Measurements from ENCODE around the gene TAF3.

The TAF3 gene

DNA sequence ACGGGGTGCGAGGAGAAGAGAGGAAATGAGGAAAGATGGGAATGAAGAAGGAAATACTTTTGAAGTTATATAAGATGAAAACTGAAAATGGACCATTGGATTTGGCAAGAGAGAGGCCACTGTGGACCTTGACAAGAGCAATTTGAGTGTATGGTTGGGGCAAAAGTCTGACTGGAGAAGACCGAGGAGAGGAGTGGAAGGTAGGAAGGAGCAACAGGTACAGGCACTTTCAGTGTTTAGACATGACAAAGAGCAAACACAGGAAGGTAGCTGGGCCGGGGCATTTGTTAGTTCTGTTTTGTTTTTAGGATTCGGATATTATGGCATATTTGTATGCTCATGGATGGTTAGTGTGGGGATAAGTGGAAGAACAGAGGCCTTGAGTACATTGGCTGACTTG is 99.4 kb downstream of the TAF3 start:
- Histone ChIP-seq H3K4ac (ENCODE audit: low read length) (no peak overlapping the region), H4K91ac (ENCODE audit: low read depth, low read length, poor library complexity) (no peak overlapping the region), H3K27me3 (ENCODE audit: control insufficient read depth in 3 of 3, insufficient read depth in 3 of 3, low read depth in 1 of 3, low read length in 3 of 3) (no peaks in the 10 kb centered on the region), H3K36me3 (replicated peaks in 1 of 2; ENCODE audit: control insufficient read depth in 2 of 2, insufficient read depth in 2 of 2, low read length in 2 of 2) (no peaks in the 10 kb centered on the region), H4K8ac (ENCODE audit: low read depth, low read length) (no peak overlapping the region), H2AK5ac (ENCODE audit: low read depth, low read length) (no peak overlapping the region), H2BK15ac (ENCODE audit: low read length) (no peak overlapping the region), H3K4me3 (ENCODE audit: low read length in 2 of 2) (no peak overlapping the region), H2BK12ac (ENCODE audit: low read length) (no peak overlapping the region), H3K79me1 (ENCODE audit: low read depth, low read length) (no peaks in the 10 kb centered on the region), H2AFZ (ENCODE audit: low read length) (no peak overlapping the region), H3K9ac (ENCODE audit: low read depth, low read length, poor library complexity) (no peak overlapping the region), H3K4me1 (ENCODE audit: control insufficient read depth in 2 of 2, insufficient read depth in 1 of 2, low read depth in 1 of 2, low read length in 2 of 2) (no peaks in the 10 kb centered on the region), H3K18ac (ENCODE audit: low read length) (no peak overlapping the region), H3K23ac (ENCODE audit: low read depth, low read length, poor library complexity) (no peak overlapping the region), H2BK120ac (ENCODE audit: low read depth, low read length) (no peak overlapping the region), H3K9me3 (replicated peaks in 1 of 2; ENCODE audit: control insufficient read depth in 2 of 2, insufficient read depth in 1 of 2, low read depth in 1 of 2, low read length in 2 of 2) (no peaks in the 10 kb centered on the region), H3K4me2 (ENCODE audit: insufficient read depth, low read length, poor library complexity, severe bottlenecking) (no peak overlapping the region), H2BK5ac (ENCODE audit: low read length) (no peak overlapping the region), H3K27ac (replicated peaks; ENCODE audit: low read length) (no peak overlapping the region), H3K14ac (ENCODE audit: low read length) (no peak overlapping the region)
- no peak for DNase-seq (ENCODE audit: low spot score)
- no CpG with 5 or more reads among the region's 5 CpGs for WGBS, 2 donors (ENCODE audit: extremely low coverage in 2 of 2, insufficient read length in 2 of 2, insufficient replicate concordance in 1 of 2)

DNA sequence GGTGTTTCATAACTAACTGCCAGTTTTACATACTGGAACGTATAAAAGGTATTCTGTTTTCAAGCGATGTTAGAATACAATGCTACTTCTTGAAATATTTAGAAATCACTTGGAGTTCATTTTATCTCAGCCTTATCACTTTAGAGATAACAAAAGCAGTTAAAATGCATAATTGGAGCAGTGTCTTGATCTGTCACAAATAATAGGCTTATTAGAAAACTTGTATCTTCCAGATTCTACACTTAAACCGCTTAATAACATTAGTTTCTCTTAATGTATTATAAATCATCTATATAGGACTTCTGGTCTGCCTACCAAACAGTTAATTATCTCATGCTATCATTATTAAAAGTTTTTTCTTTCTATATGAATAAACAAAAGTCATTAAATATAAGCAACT is 104.4 kb downstream of the TAF3 start:
- Histone ChIP-seq H3K27ac (replicated peaks; ENCODE audit: low read length) (no peak overlapping the region), H2BK120ac (ENCODE audit: low read depth, low read length) (no peak overlapping the region), H3K36me3 (replicated peaks in 1 of 2; ENCODE audit: control insufficient read depth in 2 of 2, insufficient read depth in 2 of 2, low read length in 2 of 2) (no peaks in the 10 kb centered on the region), H3K4me2 (ENCODE audit: insufficient read depth, low read length, poor library complexity, severe bottlenecking) (no peak overlapping the region), H3K4me3 (ENCODE audit: low read length in 2 of 2) (no peak overlapping the region), H3K79me1 (ENCODE audit: low read depth, low read length) (no peaks in the 10 kb centered on the region), H3K14ac (ENCODE audit: low read length) (no peak overlapping the region), H4K8ac (ENCODE audit: low read depth, low read length) (no peak overlapping the region), H3K27me3 (ENCODE audit: control insufficient read depth in 3 of 3, insufficient read depth in 3 of 3, low read depth in 1 of 3, low read length in 3 of 3) (peaks cover 0 to 2% (median 0%) of the 10 kb centered on the region in 3 experiments), H2AFZ (ENCODE audit: low read length) (no peak overlapping the region), H3K9me3 (replicated peaks in 1 of 2; ENCODE audit: control insufficient read depth in 2 of 2, insufficient read depth in 1 of 2, low read depth in 1 of 2, low read length in 2 of 2) (no peaks in the 10 kb centered on the region), H3K18ac (ENCODE audit: low read length) (no peak overlapping the region), H3K9ac (ENCODE audit: low read depth, low read length, poor library complexity) (no peak overlapping the region), H2AK5ac (ENCODE audit: low read depth, low read length) (no peak overlapping the region), H2BK15ac (ENCODE audit: low read length) (no peak overlapping the region), H2BK5ac (ENCODE audit: low read length) (no peak overlapping the region), H3K4me1 (ENCODE audit: control insufficient read depth in 2 of 2, insufficient read depth in 1 of 2, low read depth in 1 of 2, low read length in 2 of 2) (no peaks in the 10 kb centered on the region), H3K23ac (ENCODE audit: low read depth, low read length, poor library complexity) (no peak overlapping the region), H3K4ac (ENCODE audit: low read length) (no peak overlapping the region), H4K91ac (ENCODE audit: low read depth, low read length, poor library complexity) (no peak overlapping the region), H2BK12ac (ENCODE audit: low read length) (no peak overlapping the region)
- DNase-seq (ENCODE audit: low spot score), result no peak
- no CpG with 5 or more reads among the region's 3 CpGs for WGBS, 2 donors (ENCODE audit: extremely low coverage in 2 of 2, insufficient read length in 2 of 2, insufficient replicate concordance in 1 of 2)

DNA sequence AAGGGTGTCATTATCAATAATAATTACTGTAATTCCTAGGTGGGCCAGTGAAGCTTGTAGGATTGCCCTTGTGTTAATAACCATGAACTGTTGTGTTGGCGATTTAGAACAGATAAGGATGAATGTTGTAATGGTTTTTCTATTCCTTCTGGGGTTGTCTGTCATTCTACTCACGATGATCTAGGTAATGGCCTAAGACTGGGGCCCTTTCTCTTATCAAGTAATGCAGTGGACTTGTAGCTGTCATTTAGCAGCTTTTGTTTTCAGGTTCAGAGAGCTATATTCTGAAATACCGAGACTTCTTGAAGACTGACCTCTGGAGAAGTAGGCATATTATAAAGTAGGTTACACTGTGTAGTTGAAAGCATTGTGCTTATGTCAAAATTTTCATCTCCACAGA is 110.2 kb downstream of the TAF3 start:
- no peak overlapping the region for H3K18ac ChIP-seq (ENCODE audit: low read length)
- H3K23ac ChIP-seq (ENCODE audit: low read depth, low read length, poor library complexity), result no peak overlapping the region
- no peak overlapping the region for H2BK5ac ChIP-seq (ENCODE audit: low read length)
- WGBS, 2 donors (ENCODE audit: extremely low coverage in 2 of 2, insufficient read length in 2 of 2, insufficient replicate concordance in 1 of 2), result no CpG with 5 or more reads among the region's 3 CpGs
- no peak overlapping the region for H2BK15ac ChIP-seq (ENCODE audit: low read length)
- H3K4me3 ChIP-seq (ENCODE audit: low read length in 2 of 2), result no peak overlapping the region
- no peak overlapping the region for H3K4ac ChIP-seq (ENCODE audit: low read length)
- H3K9me3 ChIP-seq (replicated peaks in 1 of 2; ENCODE audit: control insufficient read depth in 2 of 2, insufficient read depth in 1 of 2, low read depth in 1 of 2, low read length in 2 of 2), result no peaks in the 10 kb centered on the region
- no peaks in the 10 kb centered on the region for H3K4me1 ChIP-seq (ENCODE audit: control insufficient read depth in 2 of 2, insufficient read depth in 1 of 2, low read depth in 1 of 2, low read length in 2 of 2)
- H4K8ac ChIP-seq (ENCODE audit: low read depth, low read length), result no peak overlapping the region
- no peak overlapping the region for H3K4me2 ChIP-seq (ENCODE audit: insufficient read depth, low read length, poor library complexity, severe bottlenecking)
- DNase-seq (ENCODE audit: low spot score), result no peak
- no peak overlapping the region for H2AFZ ChIP-seq (ENCODE audit: low read length)
- H3K14ac ChIP-seq (ENCODE audit: low read length), result no peak overlapping the region
- peaks cover 0 to 2% (median 0%) of the 10 kb centered on the region in 3 experiments for H3K27me3 ChIP-seq (ENCODE audit: control insufficient read depth in 3 of 3, insufficient read depth in 3 of 3, low read depth in 1 of 3, low read length in 3 of 3)
- no peak overlapping the region for H4K91ac ChIP-seq (ENCODE audit: low read depth, low read length, poor library complexity)
- H3K36me3 ChIP-seq (replicated peaks in 1 of 2; ENCODE audit: control insufficient read depth in 2 of 2, insufficient read depth in 2 of 2, low read length in 2 of 2), result no peaks in the 10 kb centered on the region
- H2BK12ac ChIP-seq (ENCODE audit: low read length), result no peak overlapping the region
- no peak overlapping the region for H3K9ac ChIP-seq (ENCODE audit: low read depth, low read length, poor library complexity)
- no peak overlapping the region for H2BK120ac ChIP-seq (ENCODE audit: low read depth, low read length)
- H3K79me1 ChIP-seq (ENCODE audit: low read depth, low read length), result no peaks in the 10 kb centered on the region
- no peak overlapping the region for H2AK5ac ChIP-seq (ENCODE audit: low read depth, low read length)
- H3K27ac ChIP-seq (replicated peaks; ENCODE audit: low read length), result no peak overlapping the region

DNA sequence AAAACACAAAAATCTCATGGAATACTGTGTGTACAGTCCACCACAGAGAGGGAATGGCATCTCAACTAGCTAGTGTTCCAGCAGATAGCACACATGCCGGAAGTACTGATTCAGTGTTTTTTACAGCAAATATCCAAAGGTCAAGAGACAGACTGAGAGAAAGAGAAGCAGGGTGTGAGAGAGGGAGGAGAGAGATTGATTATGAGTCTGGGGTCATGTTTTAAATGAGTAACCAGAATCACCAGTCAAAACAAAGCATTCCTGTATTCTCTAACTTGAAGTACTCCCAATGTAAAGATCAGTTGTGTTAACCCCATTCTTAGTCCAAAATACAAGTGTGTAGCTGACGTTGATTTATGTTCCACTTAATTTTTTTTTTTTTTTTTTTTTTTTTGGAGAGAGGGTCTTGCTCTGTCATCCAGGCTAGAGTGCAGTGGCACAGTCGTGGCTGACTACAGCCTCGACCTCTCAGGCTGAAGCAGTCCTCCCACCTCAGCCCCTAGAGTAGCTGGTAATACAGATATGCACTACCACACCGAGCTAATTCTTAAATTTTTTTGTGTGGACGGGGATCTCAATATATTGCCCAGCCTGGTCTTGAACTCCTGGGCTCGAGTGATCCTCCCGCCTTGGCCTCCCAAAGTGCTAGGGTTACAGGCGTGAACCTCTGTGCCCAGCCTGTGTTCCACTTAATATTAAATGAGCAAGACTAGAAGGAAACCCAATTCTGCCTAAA is 114.2 kb downstream of the TAF3 start:
- no peaks in the 10 kb centered on the region for H3K9me3 ChIP-seq (replicated peaks in 1 of 2; ENCODE audit: control insufficient read depth in 2 of 2, insufficient read depth in 1 of 2, low read depth in 1 of 2, low read length in 2 of 2)
- H3K9ac ChIP-seq (ENCODE audit: low read depth, low read length, poor library complexity), result no peak overlapping the region
- H3K18ac ChIP-seq (ENCODE audit: low read length), result no peak overlapping the region
- DNase-seq (ENCODE audit: low spot score), result no peak
- no peak overlapping the region for H3K4me3 ChIP-seq (ENCODE audit: low read length in 2 of 2)
- no peak overlapping the region for H2AK5ac ChIP-seq (ENCODE audit: low read depth, low read length)
- H2BK120ac ChIP-seq (ENCODE audit: low read depth, low read length), result no peak overlapping the region
- H3K27ac ChIP-seq (replicated peaks; ENCODE audit: low read length), result no peak overlapping the region
- H2AFZ ChIP-seq (ENCODE audit: low read length), result no peak overlapping the region
- no peak overlapping the region for H4K8ac ChIP-seq (ENCODE audit: low read depth, low read length)
- peaks cover 2% of the 10 kb centered on the region for H3K79me1 ChIP-seq (ENCODE audit: low read depth, low read length)
- no peaks in the 10 kb centered on the region for H3K4me1 ChIP-seq (ENCODE audit: control insufficient read depth in 2 of 2, insufficient read depth in 1 of 2, low read depth in 1 of 2, low read length in 2 of 2)
- H3K4ac ChIP-seq (ENCODE audit: low read length), result no peak overlapping the region
- WGBS, 2 donors (ENCODE audit: extremely low coverage in 2 of 2, insufficient read length in 2 of 2, insufficient replicate concordance in 1 of 2), result no CpG with 5 or more reads among the region's 9 CpGs
- H2BK15ac ChIP-seq (ENCODE audit: low read length), result no peak overlapping the region
- no peak overlapping the region for H3K23ac ChIP-seq (ENCODE audit: low read depth, low read length, poor library complexity)
- no peak overlapping the region for H4K91ac ChIP-seq (ENCODE audit: low read depth, low read length, poor library complexity)
- H3K27me3 ChIP-seq (ENCODE audit: control insufficient read depth in 3 of 3, insufficient read depth in 3 of 3, low read depth in 1 of 3, low read length in 3 of 3), result no peaks in the 10 kb centered on the region
- H3K36me3 ChIP-seq (replicated peaks in 1 of 2; ENCODE audit: control insufficient read depth in 2 of 2, insufficient read depth in 2 of 2, low read length in 2 of 2), result no peaks in the 10 kb centered on the region
- H2BK5ac ChIP-seq (ENCODE audit: low read length), result no peak overlapping the region
- H3K14ac ChIP-seq (ENCODE audit: low read length), result no peak overlapping the region
- H2BK12ac ChIP-seq (ENCODE audit: low read length), result no peak overlapping the region
- H3K4me2 ChIP-seq (ENCODE audit: insufficient read depth, low read length, poor library complexity, severe bottlenecking), result no peak overlapping the region

Measured in neuronal stem cell (in vitro differentiated cells).